Dedifferentiated amniotic fluid mesenchymal stem cell (primary cell): Measurements from ENCODE around the gene AGER.
"Not testable (repeated sequence)": the region's sequence is repeated elsewhere in the genome, so short reads cannot be mapped to it uniquely, and the experiment has no call there.

ENCODE experiments used
- DNase-seq: peaks from one replicate; pipeline ENCODE4 v3.0.0-alpha.2; 2016; ENCODE audit errors: extremely low spot score

AGER gene

GRCh38 chr6:32184084-32184640, at the start of gene AGER:
TSS of gene AGER (minus strand) at chr6:32184253. CDS start at chr6:32184222, 31 bp downstream.
- no peak for DNase-seq

- DNase-seq: no peak
These were observed 42.4 kb upstream of the AGER start for GRCh38 chr6:32226434-32226833.

DNA sequence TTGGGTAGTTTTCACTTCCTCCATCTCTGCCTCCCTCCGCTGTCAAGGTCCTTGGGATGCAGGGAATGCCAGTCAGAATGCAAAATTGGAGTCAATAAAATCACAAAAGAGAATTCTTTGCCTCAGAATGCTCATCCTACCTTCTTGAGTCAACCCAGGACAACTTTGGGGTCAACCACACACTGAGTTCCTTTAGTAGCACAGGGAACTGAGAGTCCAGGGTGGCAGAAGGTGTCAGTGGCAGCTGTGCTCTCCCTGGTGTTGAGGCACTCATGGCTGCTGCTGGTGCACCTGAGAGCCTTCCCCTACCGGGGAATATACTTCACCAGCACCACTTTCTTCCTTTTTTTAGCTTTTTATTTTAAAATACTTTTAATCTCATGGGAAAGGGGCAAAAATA, 40.6 kb upstream of the AGER start:
- DNase-seq: no peak

DNA sequence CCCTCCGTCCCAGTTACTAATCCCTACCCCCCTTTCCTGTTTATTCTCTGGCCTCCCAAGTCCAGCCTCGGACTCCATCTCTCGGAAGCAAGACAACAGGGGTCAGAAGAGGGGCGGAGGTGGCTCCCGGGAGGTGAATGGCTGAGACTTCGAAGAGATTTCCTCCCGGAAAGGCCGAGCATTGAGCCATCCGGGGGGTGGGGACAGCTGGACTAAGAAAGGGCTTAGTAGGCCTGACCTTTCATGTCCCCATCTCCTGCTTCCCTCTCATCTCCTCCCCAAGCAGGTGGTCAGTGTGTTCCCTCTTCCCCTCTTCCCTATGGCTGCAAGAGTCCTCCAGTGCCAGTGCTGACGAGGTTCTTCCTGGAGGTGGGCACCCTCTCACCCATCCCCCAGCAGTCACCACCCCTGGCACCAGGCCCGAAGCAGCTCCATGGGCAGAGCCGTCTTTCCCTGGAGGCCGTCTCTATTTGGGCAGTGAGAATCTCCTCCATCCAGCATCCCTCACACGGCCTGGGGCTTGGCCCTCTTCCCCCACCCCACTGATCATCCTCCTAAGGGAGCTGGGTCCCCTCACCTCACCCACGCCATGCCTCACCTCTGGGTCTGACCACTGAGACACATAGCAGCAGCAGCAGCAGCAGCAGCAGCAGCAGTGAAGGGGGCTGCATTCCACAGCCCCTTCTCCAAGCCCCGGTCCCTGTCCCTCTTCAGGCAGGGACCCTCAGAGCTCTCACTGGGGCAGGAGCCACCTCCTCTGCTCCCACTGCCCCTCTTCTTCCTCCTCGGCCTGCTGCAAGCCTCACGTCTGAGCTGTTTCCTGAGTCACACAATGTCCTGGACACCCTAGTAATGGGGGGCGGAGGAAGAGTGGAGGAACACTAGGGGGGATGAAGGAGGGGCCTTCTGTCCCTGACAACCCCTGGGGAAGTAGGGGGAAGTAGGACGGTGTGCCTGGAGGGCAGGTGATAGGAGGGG, 39.5 kb upstream of the AGER start, which contains the start of gene NOTCH4:
NOTCH4 (minus strand) TSS at position 810 of the 978 bp plus-strand sequence; CDS start at position 671, 139 bp downstream.
- no peak for DNase-seq

- DNase-seq: no peak
These were observed 38.5 kb upstream of the AGER start for GRCh38 chr6:32222333-32223230.

DNA sequence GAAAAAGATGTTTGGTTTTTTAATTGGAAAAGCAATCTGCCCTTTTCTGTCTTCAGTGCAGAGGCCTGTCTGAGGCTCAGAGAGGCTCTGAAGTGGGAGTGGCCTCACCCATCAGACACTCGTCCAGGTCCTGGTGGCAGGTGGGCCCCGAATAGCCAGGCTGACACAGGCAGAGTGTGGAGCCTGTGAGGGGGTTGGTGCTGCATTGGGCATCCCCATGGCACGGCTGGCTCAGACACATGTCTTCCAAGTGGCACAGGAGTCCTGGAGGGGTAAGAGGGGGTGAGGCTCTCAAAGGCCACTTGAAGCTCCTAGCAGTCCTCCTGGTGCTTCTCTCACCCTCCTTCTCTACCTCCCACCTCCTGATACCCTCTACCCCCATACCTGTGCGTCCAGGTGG, 36.0 kb upstream of the AGER start:
- DNase-seq: no peak

DNA sequence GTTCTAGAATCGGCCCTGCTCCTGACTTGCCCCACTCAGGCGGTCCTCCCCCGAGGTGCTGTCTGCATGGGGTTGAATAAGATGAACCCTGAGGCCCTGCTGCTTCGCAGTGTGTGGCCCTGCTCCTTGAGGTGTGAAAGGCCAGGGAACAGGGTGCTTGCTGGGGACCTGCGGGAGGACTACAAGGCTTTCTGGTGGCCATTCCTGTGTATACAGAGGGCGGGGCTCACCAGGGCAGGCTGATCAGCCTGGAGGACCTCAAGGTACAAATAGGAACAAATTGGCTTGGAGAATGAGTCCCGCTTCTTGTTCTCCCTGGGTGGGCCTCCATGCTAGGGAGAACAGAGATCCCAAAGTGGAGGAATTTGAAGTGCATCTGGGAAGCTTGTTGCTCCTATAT, 34.1 kb upstream of the AGER start:
- DNase-seq: no peak

DNA sequence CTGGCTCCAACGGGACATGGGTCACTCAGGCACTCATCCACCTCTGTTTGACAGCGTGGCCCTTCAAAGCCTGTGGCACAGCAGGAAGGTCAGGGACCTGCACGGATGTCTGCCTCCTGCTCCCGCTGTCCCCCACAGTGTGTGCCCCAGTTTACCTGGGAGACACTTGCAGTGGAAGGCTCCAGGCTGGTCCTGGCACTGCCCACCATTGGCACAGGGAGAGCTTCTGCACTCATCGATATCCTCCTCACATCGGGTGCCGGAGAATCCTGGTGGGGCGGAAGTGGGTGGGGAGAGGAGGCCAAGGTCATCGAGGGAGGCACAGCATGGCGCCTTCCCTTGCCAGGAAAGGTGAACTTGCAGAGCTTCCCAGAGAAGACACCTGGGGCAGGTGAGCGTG, 32.9 kb upstream of the AGER start:
- DNase-seq: no peak

- no peak for DNase-seq
These were observed 32.2 kb upstream of the AGER start for GRCh38 chr6:32216285-32216684.

DNA sequence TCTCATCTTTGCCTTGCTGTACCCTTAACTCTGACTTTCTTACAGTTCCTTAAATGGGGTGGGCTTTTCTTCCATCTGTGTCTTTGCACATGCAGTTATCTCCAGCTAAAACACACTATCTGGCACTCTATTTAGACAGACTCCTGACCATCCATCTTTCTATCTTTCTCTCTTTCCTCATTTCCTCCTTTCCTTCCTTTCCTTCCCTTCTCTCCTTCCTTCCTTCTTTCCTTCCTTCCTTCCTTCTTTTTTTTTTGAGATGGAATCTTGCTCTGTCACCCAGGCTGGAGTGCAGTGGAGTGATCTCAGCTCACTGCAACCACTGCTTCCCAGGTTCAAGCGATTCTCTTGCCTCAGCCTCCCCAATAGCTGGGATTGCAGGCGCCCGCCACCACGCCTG, 31.6 kb upstream of the AGER start:
- no peak for DNase-seq

GRCh38 chr6:32214126-32214525, 30.1 kb upstream of the AGER start:
- no peak for DNase-seq

GRCh38 chr6:32213649-32214048, 29.6 kb upstream of the AGER start:
- DNase-seq: no peak

DNA sequence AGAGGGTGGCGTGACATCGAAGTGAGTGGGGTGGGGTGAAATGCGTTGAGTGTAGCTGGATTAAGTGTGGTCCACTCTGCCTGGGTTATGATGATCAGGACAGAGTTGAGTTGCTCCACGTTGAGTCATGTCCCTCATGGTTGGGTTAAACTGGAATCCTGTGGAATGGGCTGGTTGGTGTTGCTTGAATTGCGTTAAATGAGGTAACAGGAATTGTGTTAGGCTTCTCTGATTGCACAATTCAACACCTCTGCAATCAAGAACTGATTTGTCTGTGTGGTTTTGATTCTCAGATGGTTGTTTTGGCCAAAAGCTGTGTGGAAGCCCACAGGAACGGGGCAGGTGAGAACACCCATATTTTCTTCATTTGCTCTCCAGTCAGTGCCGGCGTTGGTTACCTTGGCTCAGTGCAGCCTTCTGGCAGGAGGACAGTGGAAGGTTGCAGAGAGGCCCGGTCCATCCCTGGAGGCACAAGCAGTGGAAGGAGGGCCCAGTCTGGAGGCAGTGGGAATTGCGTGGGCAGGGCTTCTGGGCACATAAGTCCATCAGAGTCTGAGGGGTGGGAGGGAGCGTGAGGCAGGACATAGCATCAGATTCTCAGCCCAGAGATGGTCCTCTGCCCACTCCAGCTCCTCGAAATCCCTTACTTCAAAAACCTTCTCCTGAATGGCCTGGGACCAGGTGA, 28.2 kb upstream of the AGER start:
- no peak for DNase-seq

GRCh38 chr6:32211432-32211831, 27.4 kb upstream of the AGER start:
- DNase-seq: not testable (repeated sequence)

GRCh38 chr6:32210191-32210601, 26.1 kb upstream of the AGER start:
- DNase-seq: no peak

DNA sequence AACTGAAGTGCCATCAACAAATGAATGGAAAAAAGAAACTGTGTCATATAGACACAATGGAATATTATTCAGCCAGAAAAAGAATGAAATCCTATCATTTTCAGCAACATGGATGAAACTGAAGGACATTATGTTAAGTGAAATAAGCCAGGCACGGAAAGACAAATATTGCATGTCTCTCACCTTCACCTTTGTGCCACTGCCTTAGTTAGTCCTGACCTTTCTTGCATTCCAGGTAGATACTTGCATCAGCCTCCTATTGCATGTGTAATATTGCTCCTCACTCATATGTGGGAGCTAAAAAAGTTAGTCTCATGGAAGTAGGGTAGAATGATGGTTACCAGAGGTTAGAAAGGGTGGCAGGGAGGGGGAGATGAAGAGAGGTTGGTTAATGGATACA, 24.9 kb upstream of the AGER start:
- DNase-seq: no peak

DNA sequence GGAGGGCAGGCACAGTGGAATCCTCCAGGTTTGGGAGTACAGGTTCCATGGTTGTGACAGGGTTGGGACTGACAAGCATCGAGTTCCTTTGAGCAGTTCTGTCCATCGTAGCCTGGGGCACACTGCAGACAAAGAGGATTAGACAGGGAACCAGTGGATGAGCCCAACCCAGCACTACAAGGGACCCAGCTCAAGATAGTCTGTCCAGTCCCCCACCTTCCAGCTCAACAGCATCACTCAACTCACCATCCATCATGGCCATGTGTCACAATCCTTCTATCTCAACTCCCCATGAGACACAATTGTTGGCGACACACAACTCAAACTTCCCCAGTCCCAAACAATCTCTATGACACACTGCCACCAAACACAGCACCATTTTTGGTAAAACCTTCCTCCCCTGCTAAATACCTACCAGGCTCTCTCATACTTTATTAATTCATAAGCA, 20.2 kb upstream of the AGER start:
- no peak for DNase-seq

DNA sequence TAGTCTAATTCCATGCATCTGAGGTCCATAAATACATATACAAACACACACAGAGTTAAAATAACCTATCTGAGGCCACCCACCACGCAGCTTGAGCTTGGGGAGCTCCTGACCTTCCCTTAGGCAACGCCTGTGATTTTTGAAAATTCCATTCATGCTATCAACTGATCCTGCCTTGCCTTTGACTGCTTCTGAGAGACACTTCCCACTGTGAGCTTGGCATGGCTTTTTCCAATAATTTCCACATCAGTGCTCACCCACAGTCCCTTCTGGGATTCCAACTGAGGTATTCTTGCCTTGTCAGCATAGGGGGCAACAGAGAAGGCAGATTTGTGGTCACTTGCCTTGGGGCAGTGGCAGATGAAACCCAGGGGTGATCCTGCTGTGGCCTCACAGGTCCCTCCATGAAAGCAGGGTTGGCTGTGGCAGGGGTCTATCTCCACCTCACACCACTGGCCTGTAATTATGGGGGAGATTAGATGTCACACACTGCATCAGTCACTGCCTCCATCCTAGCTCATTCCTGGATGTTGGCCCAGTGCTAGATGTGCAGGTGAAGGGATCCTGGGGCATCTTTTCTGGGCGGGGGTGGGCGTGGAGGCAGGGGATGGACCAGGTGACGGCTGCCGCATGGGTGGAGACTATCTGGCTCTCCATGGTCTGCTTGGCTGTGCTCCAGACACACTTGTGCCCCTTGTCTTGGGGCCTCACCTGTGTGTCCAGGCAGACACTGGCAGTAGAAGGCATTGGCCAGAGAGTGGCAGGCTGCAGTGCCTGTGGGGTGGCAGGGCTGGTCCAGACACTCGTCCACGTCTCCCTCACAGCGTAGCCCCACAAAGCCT, 19.6 kb upstream of the AGER start:
- no peak for DNase-seq

- DNase-seq: no peak
These were observed 18.1 kb upstream of the AGER start for GRCh38 chr6:32202186-32202585.

- no peak for DNase-seq
These were observed 16.8 kb upstream of the AGER start for GRCh38 chr6:32200711-32201475.
